ENCODE results near the gene CD82. TPM values are rescaled to one million over a fixed set of nuclear protein-coding genes. Genes with fewer than 3 reads are reported as not detected.

The CD82 gene
- total RNA-seq, 1 experiment from 2014 or later: 4.5 TPM

DNA sequence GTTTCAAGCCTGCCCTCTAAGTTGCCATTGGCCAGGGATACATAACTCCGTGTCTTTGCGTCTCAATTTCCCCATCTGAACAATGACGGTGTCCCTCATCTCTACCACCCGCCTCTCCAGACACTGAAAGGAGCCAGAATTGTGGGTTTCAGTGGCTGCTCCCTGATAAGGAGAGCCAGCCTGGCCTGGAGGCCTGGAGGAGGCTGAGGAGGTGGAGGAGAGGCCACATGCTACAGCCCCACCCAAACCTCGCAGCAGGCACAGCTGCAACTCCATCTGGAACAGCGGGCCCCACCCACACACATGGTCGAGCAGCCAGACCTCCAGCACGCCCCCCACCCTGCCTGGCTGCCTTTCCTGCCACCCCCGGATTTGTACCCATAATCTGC is 34.4 kb upstream of the CD82 start:
- no peaks in the 10 kb centered on the region for H3K36me3 Mint-ChIP-seq (ENCODE audit: insufficient read depth in 1 of 3, low read depth in 3 of 3)
- H3K23ac ChIP-seq (ENCODE audit: insufficient read length, low read depth, low read length): no peak overlapping the region
- no peaks in the 10 kb centered on the region for H3K79me1 ChIP-seq (ENCODE audit: insufficient read depth, low read depth, low read length, poor library complexity, severe bottlenecking)
- no peak overlapping the region for H4K91ac ChIP-seq (ENCODE audit: insufficient read length, low read depth, low read length)
- H3K18ac ChIP-seq (ENCODE audit: insufficient read length, low read depth, low read length): no peak overlapping the region
- no peak overlapping the region for H2AFZ ChIP-seq (ENCODE audit: low read length)
- no peaks in the 10 kb centered on the region for H3K27me3 ChIP-seq (ENCODE audit: insufficient read depth, low read length)
- no peaks in the 10 kb centered on the region for H3K79me2 ChIP-seq (ENCODE audit: insufficient read depth, low read length)
- H2AK5ac ChIP-seq (ENCODE audit: insufficient read length, low read length): no peak overlapping the region
- H4K5ac ChIP-seq (ENCODE audit: insufficient read length, low read depth, low read length): no peak overlapping the region
- H3K56ac ChIP-seq (ENCODE audit: insufficient read length, low read depth, low read length): no peak overlapping the region
- H4K20me1 ChIP-seq (ENCODE audit: control insufficient read depth, insufficient read depth, insufficient read length): no peaks in the 10 kb centered on the region
- no peak overlapping the region for H3K14ac ChIP-seq (ENCODE audit: insufficient read depth, low read length)
- no peak overlapping the region for H2BK15ac ChIP-seq (ENCODE audit: low read depth, low read length)
- no peak overlapping the region for H3T11ph ChIP-seq (ENCODE audit: low read length)
- H3K27me3 Mint-ChIP-seq (ENCODE audit: low read depth): peaks cover 13% of the 10 kb centered on the region
- DNase-seq: no peak
- H3K9me3 Mint-ChIP-seq: no peaks in the 10 kb centered on the region
- H3K9ac ChIP-seq (ENCODE audit: extremely low read depth, insufficient read length, low read length): no peak overlapping the region
- no peaks in the 10 kb centered on the region for H3K23me2 ChIP-seq (ENCODE audit: insufficient read length, low read depth, low read length, poor library complexity, severe bottlenecking)
- H3K27ac Mint-ChIP-seq: no peak overlapping the region; a peak in 1 of 7 replicates
- H3K9me3 ChIP-seq (ENCODE audit: control insufficient read depth, low read depth, low read length): no peaks in the 10 kb centered on the region
- H2BK12ac ChIP-seq (ENCODE audit: insufficient read length, low read depth, low read length): no peak overlapping the region
- H2BK20ac ChIP-seq (ENCODE audit: low read depth, low read length, poor library complexity, severe bottlenecking): no peak overlapping the region
- H2BK5ac ChIP-seq (ENCODE audit: insufficient read length, low read length): no peak overlapping the region
- TF ChIP-seq CTCF (conservative IDR thresholded peaks at IDR 0.05): no peak
- H3K4me1 ChIP-seq (ENCODE audit: insufficient read depth, low read length): no peaks in the 10 kb centered on the region
- H3K4ac ChIP-seq (ENCODE audit: low read depth, low read length): no peak overlapping the region
- H3K27ac ChIP-seq (ENCODE audit: insufficient read length, low read depth, low read length): no peak overlapping the region
- H3K4me2 ChIP-seq (ENCODE audit: insufficient read depth, insufficient read length, low read length): no peak overlapping the region
- no CpG with 5 or more reads among the region's 9 CpGs for WGBS (ENCODE audit: extremely low coverage, insufficient read length, low lambda C conversion rate)
- H3K4me1 Mint-ChIP-seq: peaks cover 9 to 39% of the 10 kb centered on the region in 2 experiments
- H3K4me3 Mint-ChIP-seq: no peak overlapping the region
- no peak overlapping the region for H4K8ac ChIP-seq (replicated peaks; ENCODE audit: insufficient read length, low read depth, low read length)
- H2BK120ac ChIP-seq (ENCODE audit: low read depth, low read length, poor library complexity, severe bottlenecking): no peak overlapping the region
